Measurements from ENCODE around the gene TRAPPC10. TPM values are rescaled to one million over a fixed set of nuclear protein-coding genes. Genes with fewer than 3 reads are reported as not detected.

The TRAPPC10 gene, protein sequence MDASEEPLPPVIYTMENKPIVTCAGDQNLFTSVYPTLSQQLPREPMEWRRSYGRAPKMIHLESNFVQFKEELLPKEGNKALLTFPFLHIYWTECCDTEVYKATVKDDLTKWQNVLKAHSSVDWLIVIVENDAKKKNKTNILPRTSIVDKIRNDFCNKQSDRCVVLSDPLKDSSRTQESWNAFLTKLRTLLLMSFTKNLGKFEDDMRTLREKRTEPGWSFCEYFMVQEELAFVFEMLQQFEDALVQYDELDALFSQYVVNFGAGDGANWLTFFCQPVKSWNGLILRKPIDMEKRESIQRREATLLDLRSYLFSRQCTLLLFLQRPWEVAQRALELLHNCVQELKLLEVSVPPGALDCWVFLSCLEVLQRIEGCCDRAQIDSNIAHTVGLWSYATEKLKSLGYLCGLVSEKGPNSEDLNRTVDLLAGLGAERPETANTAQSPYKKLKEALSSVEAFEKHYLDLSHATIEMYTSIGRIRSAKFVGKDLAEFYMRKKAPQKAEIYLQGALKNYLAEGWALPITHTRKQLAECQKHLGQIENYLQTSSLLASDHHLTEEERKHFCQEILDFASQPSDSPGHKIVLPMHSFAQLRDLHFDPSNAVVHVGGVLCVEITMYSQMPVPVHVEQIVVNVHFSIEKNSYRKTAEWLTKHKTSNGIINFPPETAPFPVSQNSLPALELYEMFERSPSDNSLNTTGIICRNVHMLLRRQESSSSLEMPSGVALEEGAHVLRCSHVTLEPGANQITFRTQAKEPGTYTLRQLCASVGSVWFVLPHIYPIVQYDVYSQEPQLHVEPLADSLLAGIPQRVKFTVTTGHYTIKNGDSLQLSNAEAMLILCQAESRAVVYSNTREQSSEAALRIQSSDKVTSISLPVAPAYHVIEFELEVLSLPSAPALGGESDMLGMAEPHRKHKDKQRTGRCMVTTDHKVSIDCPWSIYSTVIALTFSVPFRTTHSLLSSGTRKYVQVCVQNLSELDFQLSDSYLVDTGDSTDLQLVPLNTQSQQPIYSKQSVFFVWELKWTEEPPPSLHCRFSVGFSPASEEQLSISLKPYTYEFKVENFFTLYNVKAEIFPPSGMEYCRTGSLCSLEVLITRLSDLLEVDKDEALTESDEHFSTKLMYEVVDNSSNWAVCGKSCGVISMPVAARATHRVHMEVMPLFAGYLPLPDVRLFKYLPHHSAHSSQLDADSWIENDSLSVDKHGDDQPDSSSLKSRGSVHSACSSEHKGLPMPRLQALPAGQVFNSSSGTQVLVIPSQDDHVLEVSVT
- 7.5 and 10.4 TPM in 2 replicates for total RNA-seq (2014; rRNA removed; shearing (Covaris generic); ENCODE audit: low replicate concordance)

DNA sequence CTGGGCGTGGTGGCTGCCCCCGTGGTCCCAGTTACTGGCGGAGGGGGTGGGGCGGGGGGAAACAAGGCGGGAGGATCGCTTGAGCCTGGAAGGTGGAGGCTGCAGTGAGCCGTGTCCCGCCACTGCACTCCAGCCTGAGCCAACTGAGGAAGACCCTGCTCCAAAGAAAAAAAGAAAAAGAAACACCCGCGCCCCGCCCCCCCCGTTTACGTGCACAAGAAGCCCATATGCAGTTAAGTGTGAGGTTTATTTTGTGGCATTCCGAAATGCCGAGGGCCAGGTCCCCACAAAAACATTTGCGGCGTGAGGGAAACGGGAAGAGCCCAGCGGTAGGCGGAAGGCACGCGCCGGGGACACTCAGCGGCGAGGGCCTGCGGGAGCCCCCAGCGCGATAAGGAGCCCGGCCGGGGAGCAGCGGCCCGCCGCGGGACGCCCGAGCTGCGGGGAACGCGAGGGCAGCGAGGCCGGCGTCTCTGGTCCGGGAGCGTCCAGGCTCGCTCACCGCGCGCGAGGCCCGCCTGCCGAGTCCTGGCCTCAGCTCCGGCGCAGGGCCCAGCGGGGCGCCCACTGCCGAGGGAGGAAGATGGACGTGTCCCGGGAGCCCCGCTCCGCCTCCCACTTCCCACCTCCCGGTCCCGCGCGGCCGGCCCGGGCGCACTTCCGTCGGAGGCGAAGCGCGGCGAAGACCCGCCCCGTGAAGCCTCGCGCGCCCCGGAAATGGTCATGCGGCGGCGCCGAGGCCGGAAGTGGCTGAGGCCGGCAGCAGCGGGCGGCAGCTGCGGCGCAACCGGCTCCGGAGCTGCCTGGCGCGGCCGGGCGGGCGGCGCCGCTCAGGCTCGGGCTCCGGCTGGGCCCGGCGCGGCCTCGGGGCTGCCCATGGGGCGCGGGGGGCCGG lies at the start of gene TRAPPC10:
TRAPPC10 (plus strand) TSS at position 731 of the 895 bp plus-strand sequence. CDS start 185 bp downstream, outside the sequence.
- DNase-seq (ENCODE audit: low read depth) = peak; percentile 82
- in situ Hi-C loops (cut with HindIII; ENCODE audit: low pct_unique_long_range_greater_than_20kb, low sequenced_read_pairs) = no loop called here

DNA sequence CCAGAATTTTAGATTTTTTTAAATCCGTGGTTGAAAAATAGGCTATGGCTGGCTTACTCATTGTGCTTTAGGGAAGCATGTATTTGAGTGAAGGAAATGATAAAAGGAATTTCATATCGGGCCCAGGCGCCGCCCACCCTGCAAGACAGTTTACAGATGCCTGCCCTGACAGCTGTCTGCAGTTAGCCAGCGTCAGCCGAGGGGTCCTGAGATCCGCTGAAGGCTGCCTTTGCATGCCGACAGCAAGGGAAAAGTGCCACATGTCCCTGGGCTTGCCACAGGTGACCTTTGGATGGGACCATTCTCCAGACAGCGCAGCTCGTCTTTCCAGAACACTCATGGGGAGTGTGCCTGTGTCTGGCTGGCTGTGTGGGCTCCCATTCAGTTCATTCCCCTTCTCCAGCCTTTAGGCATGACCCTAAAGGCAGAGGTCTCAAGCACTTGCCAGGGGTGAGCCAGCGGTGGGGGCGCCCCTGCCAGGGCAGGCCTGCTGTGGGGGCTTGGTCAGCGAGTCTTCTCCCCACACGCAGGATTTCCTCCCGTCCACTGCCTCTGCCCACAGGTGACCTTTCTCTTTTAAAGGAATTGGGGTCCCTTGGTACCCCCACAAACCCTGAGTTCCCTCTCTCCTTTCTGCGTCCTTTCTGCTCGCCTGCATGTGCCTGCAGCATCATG lies 46.1 kb upstream of the TRAPPC10 start:
- in situ Hi-C loops (cut with HindIII; ENCODE audit: low pct_unique_long_range_greater_than_20kb, low sequenced_read_pairs) = no loop called here
- no peak for DNase-seq (ENCODE audit: low read depth)

DNA sequence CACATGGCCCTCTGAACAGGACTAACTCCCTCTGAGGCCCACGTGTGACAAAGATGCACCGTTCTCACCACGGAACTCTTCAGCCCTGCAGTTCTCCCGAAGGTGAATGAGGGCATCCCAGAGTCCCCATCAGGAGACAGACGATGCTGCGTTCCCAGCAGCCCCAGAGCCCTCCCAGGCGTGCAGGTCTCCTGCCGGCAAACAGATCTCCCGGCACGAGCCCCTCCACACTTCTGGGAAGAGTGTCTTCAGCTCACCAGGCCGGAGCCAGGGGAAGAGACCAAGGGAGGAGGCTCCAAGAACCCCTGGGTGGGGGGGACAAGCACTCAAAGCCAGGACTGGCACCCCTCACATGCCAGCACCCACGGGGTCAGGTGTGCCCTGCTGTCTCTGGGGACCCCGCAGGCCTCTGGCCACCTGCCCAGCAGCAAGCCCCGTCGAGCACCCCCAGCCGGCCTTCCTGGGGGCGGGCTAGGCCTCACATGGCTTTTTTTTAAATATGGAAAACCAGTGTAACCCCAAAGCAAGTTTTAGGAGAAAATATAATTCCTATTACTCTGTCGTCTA lies 45.1 kb upstream of the TRAPPC10 start:
- in situ Hi-C loops (cut with HindIII; ENCODE audit: low pct_unique_long_range_greater_than_20kb, low sequenced_read_pairs) = no loop called here
- no peak for DNase-seq (ENCODE audit: low read depth)

DNA sequence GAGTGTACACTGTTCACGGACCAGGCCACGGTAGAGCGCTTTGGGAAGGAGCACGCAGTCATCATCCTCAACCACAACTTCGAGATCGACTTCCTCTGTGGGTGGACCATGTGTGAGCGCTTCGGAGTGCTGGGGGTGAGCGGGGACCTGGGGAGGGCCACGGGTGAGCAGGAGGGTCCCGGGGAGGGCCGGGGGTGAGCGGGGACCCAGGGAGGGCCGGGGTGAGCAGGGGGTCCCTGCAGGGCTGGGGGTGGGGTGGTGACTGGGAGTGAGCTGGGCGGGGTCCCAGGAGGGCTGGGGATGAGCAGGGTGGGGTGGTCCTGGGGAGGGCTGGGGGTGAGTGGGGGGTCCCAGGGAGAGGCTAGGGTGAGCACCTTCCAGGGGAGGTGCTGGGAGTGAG lies 44.1 kb upstream of the TRAPPC10 start:
- no peak for DNase-seq (ENCODE audit: low read depth)
- in situ Hi-C loops (cut with HindIII; ENCODE audit: low pct_unique_long_range_greater_than_20kb, low sequenced_read_pairs) = no loop called here

DNA sequence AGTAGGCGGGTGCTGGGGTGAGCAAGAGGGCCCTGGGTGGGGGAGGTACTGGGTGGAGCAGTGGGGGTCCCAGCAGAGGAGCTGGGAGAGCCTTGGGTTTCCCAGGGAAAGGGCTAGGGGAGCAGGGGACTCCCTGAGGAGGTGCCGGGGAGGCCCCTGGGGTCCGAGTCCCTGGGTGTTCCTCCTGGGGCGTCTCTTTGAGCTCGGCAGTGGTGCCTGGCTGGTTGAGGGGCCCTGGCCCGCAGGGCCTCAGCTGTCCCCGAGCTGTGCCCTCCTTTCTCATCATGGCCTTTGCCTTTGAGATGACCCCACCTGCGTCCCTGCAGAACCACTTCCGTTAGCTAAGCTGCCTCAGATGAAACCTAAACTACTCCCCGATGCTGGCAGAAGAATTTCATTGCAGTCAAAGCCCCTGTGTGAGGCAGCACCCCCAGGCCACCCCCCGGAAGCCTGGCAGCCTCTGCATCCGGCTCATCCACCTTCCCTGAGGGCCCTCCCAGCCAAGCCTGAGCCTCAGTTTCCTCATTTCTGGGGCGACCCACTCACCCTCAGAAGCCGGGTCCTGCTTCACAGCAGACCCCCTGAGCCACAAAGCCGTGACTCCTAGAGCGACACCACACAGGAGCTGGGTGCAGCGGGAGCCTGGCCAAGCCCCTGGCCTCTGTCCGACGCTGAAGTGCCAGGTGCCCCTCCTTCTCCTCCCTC lies 43.5 kb upstream of the TRAPPC10 start:
- in situ Hi-C loops (cut with HindIII; ENCODE audit: low pct_unique_long_range_greater_than_20kb, low sequenced_read_pairs) = no loop called here
- no peak for DNase-seq (ENCODE audit: low read depth)

DNA sequence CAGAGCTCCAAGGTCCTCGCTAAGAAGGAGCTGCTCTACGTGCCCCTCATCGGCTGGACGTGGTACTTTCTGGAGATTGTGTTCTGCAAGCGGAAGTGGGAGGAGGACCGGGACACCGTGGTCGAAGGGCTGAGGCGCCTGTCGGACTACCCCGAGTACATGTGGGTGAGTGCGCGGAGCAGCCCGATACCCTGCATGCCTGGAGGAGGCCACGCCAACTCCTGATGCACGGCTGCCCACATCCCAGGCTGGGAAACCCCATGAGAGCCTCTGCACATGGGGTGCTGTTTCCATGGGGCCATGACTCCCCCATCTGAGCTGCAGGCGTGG lies 43.0 kb upstream of the TRAPPC10 start:
- in situ Hi-C loops (cut with HindIII; ENCODE audit: low pct_unique_long_range_greater_than_20kb, low sequenced_read_pairs) = no loop called here
- DNase-seq (ENCODE audit: low read depth) = no peak

DNA sequence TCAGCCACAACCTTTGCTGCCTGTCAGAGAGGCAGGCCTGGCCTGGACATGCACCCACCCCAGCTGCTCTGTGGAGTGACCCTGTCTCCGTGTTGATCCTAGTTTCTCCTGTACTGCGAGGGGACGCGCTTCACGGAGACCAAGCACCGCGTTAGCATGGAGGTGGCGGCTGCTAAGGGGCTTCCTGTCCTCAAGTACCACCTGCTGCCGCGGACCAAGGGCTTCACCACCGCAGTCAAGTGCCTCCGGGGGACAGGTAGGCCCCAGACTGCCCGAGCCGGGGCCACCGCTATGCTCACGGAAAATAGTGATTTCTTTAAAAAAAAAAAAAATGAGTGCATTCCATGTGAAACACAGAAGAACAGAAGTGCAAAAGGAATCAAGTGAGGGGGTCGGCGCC lies 41.6 kb upstream of the TRAPPC10 start:
- no peak for DNase-seq (ENCODE audit: low read depth)
- in situ Hi-C loops (cut with HindIII; ENCODE audit: low pct_unique_long_range_greater_than_20kb, low sequenced_read_pairs) = no loop called here

DNA sequence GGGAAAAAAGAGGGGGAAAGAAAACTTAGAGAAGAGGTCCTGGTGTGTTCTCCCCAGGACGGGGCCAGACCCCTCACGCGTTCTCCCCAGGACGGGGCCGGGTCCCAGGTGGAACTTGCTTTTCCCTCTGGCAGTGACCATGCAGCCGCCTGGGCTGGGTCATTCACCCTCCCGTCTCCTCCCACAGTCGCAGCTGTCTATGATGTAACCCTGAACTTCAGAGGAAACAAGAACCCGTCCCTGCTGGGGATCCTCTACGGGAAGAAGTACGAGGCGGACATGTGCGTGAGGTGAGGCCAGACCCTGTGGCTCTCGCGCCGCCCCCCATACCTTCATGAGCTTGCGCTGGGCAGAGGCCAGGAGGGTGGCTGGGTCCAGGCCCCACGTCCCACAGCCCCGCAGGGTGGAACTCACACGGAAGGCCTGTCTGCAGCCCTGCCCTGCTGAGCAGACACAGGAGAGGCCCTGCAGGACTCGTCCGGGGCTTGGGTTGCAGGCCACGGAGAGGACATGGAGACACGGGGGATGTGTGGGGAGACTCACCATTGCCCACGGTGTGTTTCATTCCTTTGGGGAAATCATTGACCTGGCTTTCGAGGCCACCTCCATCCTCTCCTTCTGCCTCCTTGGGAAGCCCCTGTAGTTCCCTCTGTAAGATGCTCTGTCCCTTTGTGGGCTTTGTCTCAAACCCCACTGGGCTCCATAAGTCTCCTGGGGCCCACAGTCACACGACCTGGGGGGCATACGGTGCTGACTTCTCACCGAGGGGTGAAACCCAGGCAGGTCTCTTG lies 40.7 kb upstream of the TRAPPC10 start:
- no peak for DNase-seq (ENCODE audit: low read depth)
- in situ Hi-C loops (cut with HindIII; ENCODE audit: low pct_unique_long_range_greater_than_20kb, low sequenced_read_pairs) = no loop called here

DNA sequence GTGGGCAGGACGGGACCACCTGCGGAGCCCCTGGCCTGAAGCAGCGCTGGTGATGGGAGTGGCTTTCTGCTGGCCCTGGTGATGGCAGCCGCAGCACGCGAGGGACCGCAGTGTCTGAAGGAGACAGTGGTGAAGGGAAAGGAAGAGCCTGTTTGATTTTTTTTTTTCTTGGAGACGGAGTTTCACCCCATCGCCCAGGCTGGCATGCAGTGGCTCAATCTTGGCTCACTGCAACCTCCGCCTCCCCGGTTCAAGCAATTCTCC lies 40.2 kb upstream of the TRAPPC10 start:
- in situ Hi-C loops (cut with HindIII; ENCODE audit: low pct_unique_long_range_greater_than_20kb, low sequenced_read_pairs) = no loop called here
- no peak for DNase-seq (ENCODE audit: low read depth)

DNA sequence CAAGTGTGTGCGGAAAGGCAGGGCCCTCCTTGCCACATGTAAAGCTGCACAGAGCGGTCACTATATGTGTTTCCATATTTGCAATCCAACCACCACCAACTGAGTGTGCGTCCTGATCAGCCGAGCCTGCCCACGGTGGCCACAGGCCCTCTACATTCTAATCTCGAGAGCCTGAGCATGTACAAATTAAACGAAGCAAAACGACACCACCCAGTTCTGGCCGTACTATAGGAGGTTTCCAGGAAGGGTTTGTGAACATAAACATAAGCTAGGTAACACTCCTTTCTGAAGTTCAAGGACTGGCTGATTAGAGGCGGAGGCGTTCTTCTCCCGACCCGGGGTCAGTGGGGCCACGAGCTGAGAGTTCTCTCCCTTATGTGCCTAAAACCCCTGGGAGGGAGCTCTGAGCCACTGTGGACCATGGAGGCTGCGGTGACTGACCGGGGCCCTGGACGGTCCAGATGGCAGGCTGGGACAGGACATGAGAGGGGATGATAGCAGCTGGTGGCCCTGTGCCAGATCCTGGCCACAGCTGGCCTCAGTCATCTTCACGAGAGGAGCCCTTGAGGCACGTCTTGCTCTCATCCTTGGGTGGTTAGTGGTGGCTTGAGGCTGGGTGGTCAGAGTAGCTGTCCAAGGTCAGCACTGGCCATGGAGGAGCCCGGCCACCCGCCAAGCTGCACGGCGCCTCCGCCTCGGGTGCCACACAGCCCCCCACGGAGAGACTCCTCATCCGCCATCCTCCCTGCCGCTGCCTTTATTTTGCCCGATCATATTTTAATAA lies 39.1 kb upstream of the TRAPPC10 start:
- no peak for DNase-seq (ENCODE audit: low read depth)
- in situ Hi-C loops (cut with HindIII; ENCODE audit: low pct_unique_long_range_greater_than_20kb, low sequenced_read_pairs) = no loop called here

DNA sequence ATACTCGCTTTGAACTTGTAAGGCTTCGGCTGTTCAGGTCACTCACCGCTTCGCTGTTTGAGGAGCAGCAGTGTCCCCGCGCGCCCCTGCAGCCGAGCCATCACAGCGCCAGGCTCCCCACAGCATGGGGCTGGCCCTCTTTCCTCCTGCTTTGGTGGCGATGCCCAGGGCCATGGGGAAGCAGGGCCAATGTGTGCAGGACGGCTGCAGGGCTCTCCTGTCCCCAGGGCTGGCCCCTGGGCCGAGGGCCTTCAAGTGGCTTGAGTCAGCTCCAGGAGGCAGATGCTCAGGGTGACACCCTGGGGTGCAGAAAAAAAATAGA lies 38.5 kb upstream of the TRAPPC10 start:
- no peak for DNase-seq (ENCODE audit: low read depth)
- in situ Hi-C loops (cut with HindIII; ENCODE audit: low pct_unique_long_range_greater_than_20kb, low sequenced_read_pairs) = no loop called here

DNA sequence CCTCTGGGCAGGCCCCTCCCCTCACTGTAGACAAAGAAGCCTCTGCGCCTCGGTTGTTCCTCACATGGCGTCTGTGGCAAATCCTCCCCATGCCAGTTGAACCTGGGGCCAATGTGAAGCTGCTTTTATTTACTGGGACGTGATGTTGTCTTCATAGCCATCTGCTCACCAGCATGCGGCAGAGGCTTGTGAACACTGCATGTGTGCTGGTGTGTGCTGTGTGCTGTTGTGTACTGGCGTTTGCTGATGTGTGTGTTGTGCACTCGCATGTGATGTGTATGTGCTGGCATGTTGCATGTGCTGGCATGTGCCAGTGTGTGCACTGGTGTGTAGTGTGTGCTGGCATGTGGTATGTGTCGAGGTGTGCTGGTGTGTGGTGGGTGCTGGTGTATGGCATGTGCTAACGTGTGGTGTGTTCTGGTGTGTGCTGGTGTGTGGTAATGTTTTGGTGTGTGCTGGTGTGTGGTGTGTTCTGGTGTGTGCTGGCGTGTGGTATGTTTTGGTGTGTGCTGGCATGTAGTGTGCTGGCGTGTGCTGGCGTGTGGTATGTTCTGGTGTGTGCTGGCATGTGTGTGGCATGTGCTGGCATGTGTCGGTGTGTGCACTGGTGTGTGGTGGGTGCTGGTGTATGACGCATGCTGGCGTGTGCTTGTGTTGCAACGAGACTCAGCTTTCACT lies 37.2 kb upstream of the TRAPPC10 start:
- in situ Hi-C loops (cut with HindIII; ENCODE audit: low pct_unique_long_range_greater_than_20kb, low sequenced_read_pairs) = no loop called here
- no peak for DNase-seq (ENCODE audit: low read depth)

DNA sequence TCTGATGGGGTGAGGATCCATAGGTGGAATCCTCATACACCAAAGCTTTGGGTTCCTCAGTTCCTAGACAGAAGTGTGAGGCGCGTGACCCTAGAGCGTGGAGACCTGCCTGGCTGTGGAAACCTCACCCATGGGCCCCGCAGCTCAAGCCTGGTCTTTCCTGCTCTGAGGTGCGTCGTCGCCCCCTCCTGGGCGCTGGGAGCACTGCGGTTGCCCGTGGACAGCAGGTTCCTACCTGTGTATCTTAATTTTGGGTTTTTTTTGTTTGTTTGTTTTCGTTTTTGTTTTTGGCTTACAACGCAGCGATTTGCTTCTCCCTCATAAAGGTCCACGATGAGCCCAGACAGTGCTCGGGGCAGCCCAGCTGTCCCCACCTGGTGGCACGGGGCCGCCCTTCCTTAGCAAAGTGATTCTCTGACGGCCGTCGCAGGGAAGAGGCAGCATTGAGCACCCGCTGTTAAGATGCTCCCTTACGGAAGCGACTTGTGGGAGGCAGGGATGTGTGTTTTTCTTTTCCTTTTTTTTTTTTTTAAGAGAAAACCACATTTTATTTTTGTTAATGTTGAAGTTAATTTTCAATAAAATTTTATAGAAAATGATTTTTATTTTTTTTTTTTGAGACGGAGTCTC lies 36.5 kb upstream of the TRAPPC10 start:
- DNase-seq (ENCODE audit: low read depth) = peak; percentile 45
- in situ Hi-C loops (cut with HindIII; ENCODE audit: low pct_unique_long_range_greater_than_20kb, low sequenced_read_pairs) = no loop called here

DNA sequence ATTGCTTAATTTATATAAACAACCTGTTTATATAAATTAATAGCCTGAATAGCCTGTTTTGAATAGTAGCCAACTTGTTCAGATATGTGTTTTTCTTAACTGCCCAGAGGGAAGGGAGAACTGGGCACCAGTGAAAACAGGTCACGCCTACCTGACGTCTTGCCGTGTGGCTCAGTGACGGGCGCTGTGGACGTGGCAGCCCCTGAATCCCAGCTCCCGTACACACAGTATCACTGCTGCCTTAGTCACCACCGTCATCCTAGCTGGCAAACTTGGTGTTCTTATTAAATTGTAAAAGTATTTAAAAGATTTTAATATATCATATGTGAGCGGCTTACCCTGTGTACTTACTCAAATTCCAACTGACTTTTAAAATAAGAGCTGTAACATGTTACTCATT lies 35.4 kb upstream of the TRAPPC10 start:
- in situ Hi-C loops (cut with HindIII; ENCODE audit: low pct_unique_long_range_greater_than_20kb, low sequenced_read_pairs) = no loop called here
- no peak for DNase-seq (ENCODE audit: low read depth)

DNA sequence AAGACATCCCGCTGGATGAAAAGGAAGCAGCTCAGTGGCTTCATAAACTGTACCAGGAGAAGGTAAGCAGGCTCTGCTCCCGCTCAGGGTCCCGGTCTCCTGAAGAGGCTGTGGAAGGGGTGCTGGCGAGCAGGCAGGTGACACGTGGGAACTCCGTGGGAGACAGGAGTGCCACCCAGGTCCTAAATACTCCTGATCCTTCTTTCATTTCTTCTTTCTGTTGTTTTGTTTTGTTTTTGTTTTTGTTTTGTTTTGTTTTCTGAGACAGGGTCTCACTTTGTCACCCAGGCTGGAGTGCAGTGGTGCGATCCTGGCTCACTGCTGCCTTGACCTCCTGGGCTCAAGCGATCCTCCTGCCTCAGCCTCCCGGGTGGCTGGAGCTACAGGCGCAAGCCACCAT lies 34.0 kb upstream of the TRAPPC10 start:
- in situ Hi-C loops (cut with HindIII; ENCODE audit: low pct_unique_long_range_greater_than_20kb, low sequenced_read_pairs) = no loop called here

More for the DNA sequence above, 34.0 kb upstream of the TRAPPC10 start:
- no peak for DNase-seq (ENCODE audit: low read depth)
